Neural progenitor cell (in vitro differentiated cells): ENCODE measurements around the gene THRSP. TPM values are rescaled to one million over a fixed set of nuclear protein-coding genes. Genes with fewer than 3 reads are reported as not detected.

Experiments used
- DNase-seq: peaks from one replicate; pipeline ENCODE4 v3.0.0-alpha.2; 2016; ENCODE audit warnings: low spot score
- H2AFZ ChIP-seq: fragments of 200-600 bp; sonication (generic); replicated peaks from 2 replicates; pipeline ENCODE4 v1.6.1; 2016; ENCODE audit warnings: antibody characterized with exemption
- H3F3A ChIP-seq: fragments of 200-600 bp; sonication (generic); 2 replicates; pipeline ENCODE4 v1.6.1; 2016; ENCODE audit warnings: antibody characterized with exemption, low read depth
- H3K27ac ChIP-seq: fragments of 200-600 bp; sonication (generic); 2 replicates; pipeline ENCODE4 v1.5.1; 2016; ENCODE audit warnings: mild to moderate bottlenecking
- H3K27me3 ChIP-seq: fragments of 200-600 bp; sonication (generic); 2 replicates; pipeline ENCODE4 v1.6.1; 2016; ENCODE audit warnings: mild to moderate bottlenecking, moderate library complexity
- H3K36me3 ChIP-seq: fragments of 200-600 bp; sonication (generic); 2 replicates; pipeline ENCODE4 v1.5.1; 2016
- H3K4me1 ChIP-seq: fragments of 200-600 bp; sonication (generic); 2 replicates; pipeline ENCODE4 v1.6.1; 2016; ENCODE audit warnings: mixed run types
- H3K4me2 ChIP-seq: fragments of 200-600 bp; sonication (generic); 2 replicates; pipeline ENCODE4 v1.6.1; 2016
- H3K4me3 ChIP-seq: fragments of 200-600 bp; sonication (generic); 2 replicates; pipeline ENCODE4 v1.5.1; 2016
- H3K79me2 ChIP-seq: fragments of 200-600 bp; sonication (generic); 2 replicates; pipeline ENCODE4 v1.6.1; 2016; ENCODE audit warnings: low read depth
- H3K9ac ChIP-seq: fragments of 200-600 bp; sonication (generic); 2 replicates; pipeline ENCODE4 v1.6.1; 2016
- H3K9me3 ChIP-seq: fragments of 200-600 bp; sonication (generic); 2 replicates; pipeline ENCODE4 v1.5.1; 2016; ENCODE audit warnings: low read depth
- H4K20me1 ChIP-seq: fragments of 200-600 bp; sonication (generic); 2 replicates; pipeline ENCODE4 v1.6.1; 2016; ENCODE audit warnings: low read depth
- H3K27ac Mint-ChIP-seq: 3 replicates; pipeline ENCODE4 v1.8.0; 2021; ENCODE audit warnings: mixed read lengths
- H3K27me3 Mint-ChIP-seq: 2 replicates; pipeline ENCODE4 v1.8.0; 2022; ENCODE audit warnings: low read depth, mild to moderate bottlenecking, inconsistent platforms, moderate library complexity, mixed read lengths; ENCODE audit not compliant: insufficient read depth
- H3K36me3 Mint-ChIP-seq: 3 replicates; pipeline ENCODE4 v1.8.0; 2021; ENCODE audit warnings: mixed read lengths
- H3K4me1 Mint-ChIP-seq: 3 replicates; pipeline ENCODE4 v1.8.0; 2021; ENCODE audit warnings: mixed read lengths
- H3K4me3 Mint-ChIP-seq: 3 replicates; pipeline ENCODE4 v1.8.0; 2021; ENCODE audit warnings: mild to moderate bottlenecking, moderate library complexity, mixed read lengths
- H3K9me3 Mint-ChIP-seq: 3 replicates; pipeline ENCODE4 v1.8.0; 2020; ENCODE audit warnings: mixed read lengths
- CTCF ChIP-seq: fragments of 200-600 bp; sonication (generic); IDR thresholded peaks from 2 replicates; pipeline ENCODE4 v1.5.1; 2017; ENCODE audit warnings: antibody characterized with exemption, mild to moderate bottlenecking
- EZH2 ChIP-seq: fragments of 200-600 bp; sonication (generic); IDR thresholded peaks from 2 replicates; pipeline ENCODE4 v1.6.1; 2017; ENCODE audit warnings: antibody characterized with exemption, mild to moderate bottlenecking, moderate library complexity
- EZH2phosphoT487 ChIP-seq: fragments of 200-600 bp; sonication (generic); IDR thresholded peaks from 2 replicates; pipeline ENCODE4 v1.6.1; 2017; ENCODE audit warnings: antibody characterized with exemption
- total RNA-seq: library from RNA; depleted of rRNA; stranded (reverse); fragments of >200 nt; gene quantifications from 2 replicates; pipeline ENCODE4 v1.2.3, GENCODE V29; 2015; ENCODE audit warnings: low replicate concordance

Gene THRSP
- total RNA-seq, 1 donor from 2014 or later: not detected

- DNase-seq: no peak
- Mint-ChIP-seq H3K27ac (no peak overlapping the region), H3K27me3 (peaks cover 5% of the 10 kb centered on the region), H3K4me3 (no peak overlapping the region), H3K9me3 (no peaks in the 10 kb centered on the region), H3K4me1 (peaks cover 10% of the 10 kb centered on the region), H3K36me3 (peaks cover 2% of the 10 kb centered on the region)
- no peak overlapping the region for H3K27ac ChIP-seq
- no peak overlapping the region for H3K4me2 ChIP-seq
- H3K4me1 ChIP-seq: peaks cover 4% of the 10 kb centered on the region
- H3K9me3 ChIP-seq: no peaks in the 10 kb centered on the region
- no peaks in the 10 kb centered on the region for H3K36me3 ChIP-seq
- H4K20me1 ChIP-seq: no peaks in the 10 kb centered on the region
- H3K79me2 ChIP-seq: no peaks in the 10 kb centered on the region
- no peak overlapping the region for H3K9ac ChIP-seq
- H2AFZ ChIP-seq: no peak overlapping the region
- TF ChIP-seq EZH2: no peak
- no peak for TF ChIP-seq CTCF
- TF ChIP-seq EZH2phosphoT487: no peak
- no peak overlapping the region for H3K4me3 ChIP-seq
- H3K27me3 ChIP-seq: no peaks in the 10 kb centered on the region
- no peaks in the 10 kb centered on the region for H3F3A ChIP-seq
Observed at GRCh38 chr11:78038697-78039313, 24.9 kb upstream of the THRSP start.

- Histone ChIP-seq H3K4me1 (peaks cover 4% of the 10 kb centered on the region), H3K36me3 (no peaks in the 10 kb centered on the region), H2AFZ (no peak overlapping the region), H3K27ac (no peak overlapping the region), H3K9me3 (no peaks in the 10 kb centered on the region), H3K79me2 (no peaks in the 10 kb centered on the region), H3K4me2 (no peak overlapping the region), H3K9ac (no peak overlapping the region), H3F3A (no peaks in the 10 kb centered on the region), H3K4me3 (no peak overlapping the region), H3K27me3 (no peaks in the 10 kb centered on the region), H4K20me1 (no peaks in the 10 kb centered on the region)
- no peak for TF ChIP-seq EZH2
- no peak for TF ChIP-seq EZH2phosphoT487
- no peak for TF ChIP-seq CTCF
- Mint-ChIP-seq H3K4me3 (no peak overlapping the region), H3K27me3 (peaks cover 5% of the 10 kb centered on the region), H3K36me3 (peaks cover 2% of the 10 kb centered on the region), H3K27ac (no peak overlapping the region), H3K9me3 (no peaks in the 10 kb centered on the region), H3K4me1 (peaks cover 10% of the 10 kb centered on the region)
- no peak for DNase-seq
Observed at GRCh38 chr11:78039391-78039918, 24.2 kb upstream of the THRSP start.

GRCh38 chr11:78039919-78040671, 23.6 kb upstream of the THRSP start:
- H2AFZ ChIP-seq: peak overlapping the region; percentile 64

More at GRCh38 chr11:78039919-78040671, 23.6 kb upstream of the THRSP start:
- TF ChIP-seq EZH2: no peak
- no peak for TF ChIP-seq EZH2phosphoT487
- TF ChIP-seq CTCF: no peak
- H3K4me3 ChIP-seq: no peak overlapping the region
- DNase-seq: no peak
- no peak overlapping the region for H3K4me3 Mint-ChIP-seq
- H3K4me1 ChIP-seq: peaks cover 4% of the 10 kb centered on the region
- no peaks in the 10 kb centered on the region for H3K36me3 ChIP-seq
- peaks cover 2% of the 10 kb centered on the region for H3K36me3 Mint-ChIP-seq
- H3K27me3 ChIP-seq: peaks cover 4% of the 10 kb centered on the region
- H3K4me1 Mint-ChIP-seq: peaks cover 10% of the 10 kb centered on the region
- no peaks in the 10 kb centered on the region for H3K79me2 ChIP-seq
- no peaks in the 10 kb centered on the region for H3K9me3 Mint-ChIP-seq
- H3K9me3 ChIP-seq: no peaks in the 10 kb centered on the region
- H3K4me2 ChIP-seq: no peak overlapping the region
- peaks cover 5% of the 10 kb centered on the region for H3K27me3 Mint-ChIP-seq
- H3K9ac ChIP-seq: no peak overlapping the region
- H4K20me1 ChIP-seq: no peaks in the 10 kb centered on the region
- no peaks in the 10 kb centered on the region for H3F3A ChIP-seq
- no peak overlapping the region for H3K27ac ChIP-seq
- H3K27ac Mint-ChIP-seq: no peak overlapping the region
